GM12878 (cell line): ENCODE measurements around the gene PIEZO2. TPM values are rescaled to one million over a fixed set of nuclear protein-coding genes. Genes with fewer than 3 reads are reported as not detected.
A peak's percentile ranks its signal among the peaks of the same experiment; 100 is the strongest.

Source experiments
- ATF7 ChIP-seq: fragments of 450-650 bp; IDR thresholded peaks from 2 replicates; pipeline ENCODE4 v1.6.1; 2016; ENCODE audit warnings: low read depth, mild to moderate bottlenecking
- BACH1 ChIP-seq: fragments of 450-650 bp; IDR thresholded peaks from 2 replicates; pipeline ENCODE4 v1.6.1; 2017; ENCODE audit warnings: mild to moderate bottlenecking, borderline replicate concordance
- E2F8 ChIP-seq: fragments of 450-650 bp; IDR thresholded peaks from 2 replicates; pipeline ENCODE4 v1.6.1; 2018; ENCODE audit warnings: mild to moderate bottlenecking, low read depth, moderate library complexity; ENCODE audit not compliant: partially characterized antibody
- ESRRA ChIP-seq: IDR thresholded peaks from 2 replicates; pipeline ENCODE4 v1.6.1; 2012; ENCODE audit warnings: mild to moderate bottlenecking, low read length, improper control_type of control experiment
- HSF1 ChIP-seq: fragments of 150-350 bp; IDR thresholded peaks from 2 replicates; pipeline ENCODE4 v1.6.1; 2014; ENCODE audit warnings: mild to moderate bottlenecking, low read depth, low read length
- IKZF2 ChIP-seq, 2 experiments: fragments of 450-650 bp; IDR thresholded peaks; 2 replicates each; pipeline ENCODE4 v1.6.1; 2017; ENCODE audit warnings: mild to moderate bottlenecking in 2 of 2, moderate library complexity in 2 of 2
- IRF4 ChIP-seq: IDR thresholded peaks from 2 replicates; pipeline ENCODE4 v1.6.1; 2011; ENCODE audit warnings: low read depth, low read length
- KLF5 ChIP-seq: fragments of 450-650 bp; IDR thresholded peaks from 2 replicates; pipeline ENCODE4 v1.6.1; 2014; ENCODE audit warnings: mild to moderate bottlenecking; ENCODE audit not compliant: partially characterized antibody
- NFIC ChIP-seq: IDR thresholded peaks from 2 replicates; pipeline ENCODE4 v1.6.1; 2012; ENCODE audit warnings: low read depth, mild to moderate bottlenecking, inconsistent platforms, low read length, moderate library complexity
- NFYA ChIP-seq: IDR thresholded peaks from 2 replicates; pipeline ENCODE4 v1.6.1; 2011; ENCODE audit warnings: low read depth, mild to moderate bottlenecking, low read length, improper control_type of control experiment, borderline replicate concordance
- NR2C1 ChIP-seq: fragments of 450-650 bp; IDR thresholded peaks from 2 replicates; pipeline ENCODE4 v1.6.1; 2017; ENCODE audit warnings: antibody characterized with exemption, mild to moderate bottlenecking, moderate library complexity
- RBBP5 ChIP-seq: fragments of 200-600 bp; sonication (generic); conservative IDR thresholded peaks from 2 replicates; pipeline ENCODE4 v1.6.1; 2016
- RELA ChIP-seq: fragments of 450-650 bp; IDR thresholded peaks from 2 replicates; pipeline ENCODE4 v1.8.0; 2014; ENCODE audit warnings: borderline replicate concordance; ENCODE audit not compliant: partially characterized antibody
- SIN3A ChIP-seq: IDR thresholded peaks from 2 replicates; pipeline ENCODE4 v1.6.1; 2012; ENCODE audit warnings: low read depth, low read length, improper control_type of control experiment
- SPI1 ChIP-seq: IDR thresholded peaks from 2 replicates; pipeline ENCODE4 v1.6.1; 2011; ENCODE audit warnings: low read depth, mild to moderate bottlenecking, low read length, moderate library complexity, borderline replicate concordance; ENCODE audit not compliant: insufficient read depth
- SUPT20H ChIP-seq: IDR thresholded peaks from 2 replicates; pipeline ENCODE4 v1.6.1; 2011; ENCODE audit warnings: low read depth, mild to moderate bottlenecking, low read length, moderate library complexity, borderline replicate concordance; ENCODE audit not compliant: control insufficient read depth
- USF2 ChIP-seq: IDR thresholded peaks from 2 replicates; pipeline ENCODE4 v1.6.1; 2011; ENCODE audit warnings: low read depth, low read length, improper control_type of control experiment, borderline replicate concordance
- ZBTB40 ChIP-seq: fragments of 450-650 bp; IDR thresholded peaks from 2 replicates; pipeline ENCODE4 v1.6.1; 2016; ENCODE audit warnings: mild to moderate bottlenecking, moderate library complexity, borderline replicate concordance
- ZNF217 ChIP-seq: fragments of 450-650 bp; IDR thresholded peaks from 2 replicates; pipeline ENCODE4 v1.6.1; 2017; ENCODE audit warnings: antibody characterized with exemption, mild to moderate bottlenecking
- ZSCAN29 ChIP-seq: fragments of 450-650 bp; IDR thresholded peaks from 2 replicates; pipeline ENCODE4 v1.6.1; 2017; ENCODE audit warnings: mild to moderate bottlenecking, moderate library complexity
- polyA plus RNA-seq, 11 experiments: library from polyadenylated mRNA; depleted of rRNA in 4 of 11; unstranded in 6 of 11; stranded (reverse) in 5 of 11; fragments of >200 nt; fragmentation: Nextera tagmentation in 4 of 11; fragmentation: Illumina TruSeq in 1 of 11; extraction: Ambion mirVana in 4 of 11; extraction: Trizol in 1 of 11; gene quantifications; 1 replicate in 1 of 11; 2 replicates in 10 of 11; pipeline versions ENCODE4 v1.2.1 to v1.2.3, GENCODE V29; 2011 to 2016; ENCODE audit warnings: inconsistent platforms in 2 of 11, missing spikeins in 2 of 11, low read depth in 1 of 11
- total RNA-seq, 4 experiments: library from RNA; depleted of rRNA in 3 of 4; stranded (reverse); fragments of >200 nt in 3 of 4; fragmentation: Illumina TruSeq in 1 of 4; extraction: Trizol in 1 of 4; gene quantifications; 2 replicates each; pipeline versions ENCODE4 v1.2.1 to v1.2.3, GENCODE V29; 2013 to 2021

The PIEZO2 gene
- total and polyA plus RNA-seq, 10 of the 15 experiments (the other 5 are each of a cell fraction or from before 2014, with no cell fraction given), result 6.7 to 42.3 (median 27.4) TPM

- TF ChIP-seq E2F8 (no peak), SPI1 (no peak), ESRRA (no peak), ATF7 (no peak), HSF1 (no peak), RBBP5 (no peak), RELA (peak; percentile 93), ZNF217 (no peak), ZSCAN29 (no peak), NR2C1 (no peak), SUPT20H (no peak), IKZF2 (IDR thresholded peaks at IDR 0.05) (peak; percentile 35 to 56; a peak in 3 of 4 replicates), BACH1 (no peak), NFYA (no peak), IRF4 (no peak), USF2 (no peak), ZBTB40 (no peak), SIN3A (no peak), KLF5 (no peak), NFIC (peak; percentile 28; the same call in 1 of the 2 replicates)
Measured at GRCh38 chr18:10685484-10685883, 463.9 kb downstream of the PIEZO2 start (continued).
